Activated CD4-positive, alpha-beta T cell treated with anti-CD3 and anti-CD28 coated beads, Interleukin-10, Interleukin-2, amounts not matched to agents 100 ng/mL and 50 ng/mL, durations not matched to agents 16 hours and 8 hours (primary cell): ENCODE results near the gene PRKX.
"Not testable (repeated sequence)": the region's sequence is repeated elsewhere in the genome, so short reads cannot be mapped to it uniquely, and the experiment has no call there.

Experiments
- DNase-seq: peaks from one replicate; pipeline ENCODE4 v3.0.0-alpha.2; 2020

Gene PRKX

GRCh38 chrX:3639858-3640631 is 73.4 kb downstream of the PRKX start:
- not testable (repeated sequence) for DNase-seq

GRCh38 chrX:3639236-3639635 is 74.2 kb downstream of the PRKX start:
- no peak for DNase-seq

- peak; percentile 56 for DNase-seq
Measured at GRCh38 chrX:3638280-3638873, 75.1 kb downstream of the PRKX start.

GRCh38 chrX:3636803-3637202 is 76.6 kb downstream of the PRKX start:
- DNase-seq = no peak

- DNase-seq = no peak
Measured at GRCh38 chrX:3631196-3631595, 82.3 kb downstream of the PRKX start.

GRCh38 chrX:3627594-3627993 is 85.9 kb downstream of the PRKX start:
- no peak for DNase-seq

GRCh38 chrX:3621414-3621813 is 92.0 kb downstream of the PRKX start:
- DNase-seq = no peak

- not testable (repeated sequence) for DNase-seq
Measured at GRCh38 chrX:3611744-3612143, 101.7 kb downstream of the PRKX start.

GRCh38 chrX:3609810-3610209 is 103.6 kb downstream of the PRKX start:
- no peak for DNase-seq

GRCh38 chrX:3603026-3603661 is 110.3 kb downstream of the PRKX start:
- no peak for DNase-seq

- DNase-seq = no peak
Measured at GRCh38 chrX:3599802-3600430, 113.5 kb downstream of the PRKX start.

- DNase-seq = no peak
Measured at GRCh38 chrX:3598709-3599108, 114.7 kb downstream of the PRKX start.

GRCh38 chrX:3598046-3598605 is 115.3 kb downstream of the PRKX start:
- DNase-seq = no peak

GRCh38 chrX:3592184-3592583 is 121.3 kb downstream of the PRKX start:
- DNase-seq = no peak

- DNase-seq = no peak
Measured at GRCh38 chrX:3589474-3589873, 124.0 kb downstream of the PRKX start.

GRCh38 chrX:3585719-3586118 is 127.7 kb downstream of the PRKX start:
- DNase-seq = no peak

GRCh38 chrX:3584415-3584996 is 128.9 kb downstream of the PRKX start:
- DNase-seq = no peak

- DNase-seq = no peak
Measured at GRCh38 chrX:3582451-3582850, 131.0 kb downstream of the PRKX start.

- DNase-seq = no peak
Measured at GRCh38 chrX:3581609-3582108, 131.8 kb downstream of the PRKX start.

GRCh38 chrX:3577551-3577950 is 135.9 kb downstream of the PRKX start:
- DNase-seq = no peak

- DNase-seq = no peak
Measured at GRCh38 chrX:3576886-3577501, 136.5 kb downstream of the PRKX start.

- DNase-seq = no peak
Measured at GRCh38 chrX:3567686-3568085, 145.8 kb downstream of the PRKX start.
